GM21381 (cell line): ENCODE measurements around the gene LAMP1.
"Not testable (repeated sequence)": the region's sequence is repeated elsewhere in the genome, so short reads cannot be mapped to it uniquely, and the experiment has no call there.

Source experiments
- ATAC-seq: cut with Tn5 transposase; IDR thresholded peaks from one replicate; pipeline ENCODE4 v1.9.1; 2021; ENCODE audit warnings: mild to moderate bottlenecking, moderate library complexity; ENCODE audit not compliant: unreplicated experiment

Gene LAMP1

GRCh38 chr13:113295776-113296175 is 1.3 kb upstream of the LAMP1 start:
- ATAC-seq: no peak

- ATAC-seq: peak; percentile 27
Observed at GRCh38 chr13:113297370-113298042, 467 bp downstream of the LAMP1 start.

DNA sequence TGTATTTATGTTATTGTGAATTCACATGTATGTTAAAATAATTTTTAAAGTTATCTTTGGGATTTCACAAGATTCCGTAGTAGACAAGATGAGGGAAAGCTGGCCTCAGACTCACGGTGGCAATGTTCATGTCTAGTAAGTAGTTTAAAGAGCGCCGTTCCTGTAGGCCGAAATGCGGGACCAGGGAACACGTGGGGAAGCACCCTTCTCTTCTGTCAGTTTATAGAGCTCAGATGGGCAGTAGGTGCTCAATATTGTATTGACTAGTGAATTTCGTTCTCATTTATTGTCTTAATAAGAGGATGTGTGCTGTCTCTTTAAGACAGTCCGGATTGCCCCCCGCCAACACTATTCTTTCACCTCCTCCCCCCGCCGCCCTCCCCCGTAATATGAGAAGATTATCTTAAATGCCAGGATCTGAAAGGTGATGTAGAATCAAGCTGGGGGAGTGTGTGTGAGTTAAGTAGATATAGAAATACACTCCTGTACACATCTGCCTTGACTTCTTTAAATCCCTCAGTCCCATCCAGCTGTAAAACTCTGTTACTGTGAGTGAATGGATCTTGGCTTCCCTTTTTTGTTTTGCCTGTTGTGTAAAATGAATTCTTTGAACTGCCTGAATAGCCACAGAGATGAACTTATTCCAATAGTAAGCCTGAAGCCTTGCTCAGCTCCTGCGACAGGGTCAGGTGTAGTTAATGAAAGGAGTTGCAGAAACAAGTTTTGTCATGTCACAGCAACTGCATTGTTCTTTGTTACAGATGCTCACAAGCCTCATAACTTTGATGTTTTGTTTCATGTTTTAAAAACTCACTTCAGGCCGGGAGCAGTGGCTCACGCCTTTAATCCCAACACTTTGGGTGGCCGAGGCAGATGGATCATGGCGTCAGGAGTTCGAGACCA is 1.3 kb downstream of the LAMP1 start:
- no peak for ATAC-seq

- no peak for ATAC-seq
Observed at GRCh38 chr13:113299951-113300350, 2.9 kb downstream of the LAMP1 start.

DNA sequence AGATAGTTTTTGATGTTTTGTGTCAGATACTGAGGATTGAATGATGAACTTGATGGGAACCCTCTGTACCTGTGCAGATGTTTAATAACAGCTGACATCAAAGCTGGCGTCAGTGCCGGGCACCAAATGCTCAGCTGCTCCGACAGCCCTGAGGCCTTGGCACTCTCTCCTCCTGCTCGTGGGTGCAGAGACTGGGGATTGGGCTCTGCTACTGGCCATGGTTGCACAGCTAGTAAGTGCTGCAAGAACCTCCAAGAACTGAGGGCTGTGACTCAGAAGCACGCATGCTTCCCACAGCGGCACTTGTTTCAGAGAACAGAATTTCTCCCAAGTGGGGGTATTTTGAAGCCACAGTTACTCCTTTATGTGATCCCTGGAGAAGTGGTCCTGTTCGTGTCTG is 5.9 kb downstream of the LAMP1 start:
- ATAC-seq: no peak

GRCh38 chr13:113304121-113304520 is 7.1 kb downstream of the LAMP1 start:
- ATAC-seq: no peak

GRCh38 chr13:113305208-113305607 is 8.2 kb downstream of the LAMP1 start:
- ATAC-seq: no peak

DNA sequence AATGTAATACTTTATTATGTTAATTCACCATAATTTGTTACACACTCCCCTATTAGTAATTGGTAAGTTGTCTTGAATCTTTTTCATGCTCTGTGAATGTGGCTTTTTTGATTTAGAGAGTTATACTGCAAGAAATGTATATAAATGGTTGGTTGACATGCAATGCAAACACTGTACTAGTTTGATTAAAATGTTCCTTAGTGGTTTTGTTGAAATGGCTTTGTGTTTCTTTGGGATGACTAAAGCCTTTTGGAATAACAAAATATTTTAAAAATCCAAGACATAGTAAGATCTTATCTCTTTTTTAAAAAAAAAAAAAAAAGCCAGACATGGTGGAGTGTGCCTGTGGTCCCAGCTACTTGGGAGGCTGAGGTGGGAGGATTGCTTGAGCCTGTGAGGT is 10.5 kb downstream of the LAMP1 start:
- no peak for ATAC-seq

DNA sequence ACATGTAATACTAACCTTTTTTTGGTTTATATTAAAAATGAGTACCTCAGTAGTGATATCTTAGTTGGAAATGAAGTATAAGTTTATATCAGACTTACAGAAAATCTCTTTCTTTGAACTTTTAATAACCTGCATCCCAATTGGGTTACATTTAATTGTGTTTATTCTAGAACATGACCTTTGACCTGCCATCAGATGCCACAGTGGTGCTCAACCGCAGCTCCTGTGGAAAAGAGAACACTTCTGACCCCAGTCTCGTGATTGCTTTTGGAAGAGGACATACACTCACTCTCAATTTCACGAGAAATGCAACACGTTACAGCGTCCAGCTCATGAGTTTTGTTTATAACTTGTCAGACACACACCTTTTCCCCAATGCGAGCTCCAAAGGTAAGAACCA is 12.4 kb downstream of the LAMP1 start:
- no peak for ATAC-seq

DNA sequence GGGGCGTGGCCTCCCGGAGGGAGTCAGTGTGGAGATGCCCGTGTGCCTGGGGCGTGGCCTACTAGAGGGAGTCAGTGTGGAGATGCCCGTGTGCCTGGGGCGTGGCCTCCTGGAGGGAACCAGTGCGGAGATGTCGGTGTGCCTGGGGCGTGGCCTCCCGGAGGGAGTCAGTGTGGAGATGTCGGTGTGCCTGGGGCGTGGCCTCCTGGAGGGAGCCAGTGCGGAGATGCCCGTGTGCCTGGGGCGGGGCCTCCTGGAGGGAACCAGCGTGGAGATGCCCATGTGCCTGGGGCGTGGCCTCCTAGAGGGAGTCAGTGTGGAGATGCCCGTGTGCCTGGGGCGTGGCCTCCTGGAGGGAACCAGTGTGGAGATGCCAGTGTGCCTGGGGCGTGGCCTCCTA is 17.1 kb downstream of the LAMP1 start:
- ATAC-seq: not testable (repeated sequence)

- ATAC-seq: not testable (repeated sequence)
Observed at GRCh38 chr13:113314895-113315470, 17.9 kb downstream of the LAMP1 start.

DNA sequence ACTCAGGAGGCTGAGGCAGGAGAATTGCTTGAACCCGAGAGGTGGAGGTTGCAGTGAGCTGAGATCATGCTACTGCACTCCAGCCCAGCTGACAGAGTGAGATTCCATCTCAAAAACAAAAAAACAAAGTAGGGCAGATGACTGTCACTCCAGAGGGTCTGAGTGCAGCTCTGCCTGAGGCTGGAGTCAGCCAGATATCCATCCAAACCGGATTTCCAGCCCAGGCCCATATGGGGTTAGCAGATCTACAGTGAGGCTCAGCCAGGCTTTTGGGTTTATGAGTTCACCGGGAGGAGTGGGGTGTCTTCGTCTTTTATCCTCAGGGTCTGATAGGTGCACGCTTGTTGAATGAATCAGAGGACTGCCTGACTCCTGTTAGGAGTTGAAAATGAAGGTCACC is 19.0 kb downstream of the LAMP1 start:
- no peak for ATAC-seq

- no peak for ATAC-seq
Observed at GRCh38 chr13:113317031-113317430, 20.0 kb downstream of the LAMP1 start.

GRCh38 chr13:113318956-113319355 is 21.9 kb downstream of the LAMP1 start:
- no peak for ATAC-seq

DNA sequence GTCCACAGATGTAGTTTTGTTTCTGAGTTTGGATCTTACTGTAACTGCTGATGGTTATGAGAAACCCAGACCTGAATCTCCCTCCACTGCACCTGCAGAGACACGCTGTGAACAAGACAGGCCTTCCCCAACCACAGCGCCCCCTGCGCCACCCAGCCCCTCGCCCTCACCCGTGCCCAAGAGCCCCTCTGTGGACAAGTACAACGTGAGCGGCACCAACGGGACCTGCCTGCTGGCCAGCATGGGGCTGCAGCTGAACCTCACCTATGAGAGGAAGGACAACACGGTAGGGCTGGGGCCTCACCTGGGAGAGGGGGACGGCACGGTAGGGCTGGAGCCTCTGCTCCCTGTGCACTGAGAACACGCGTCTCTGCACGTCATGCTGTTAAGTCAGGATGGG is 22.3 kb downstream of the LAMP1 start:
- ATAC-seq: no peak

DNA sequence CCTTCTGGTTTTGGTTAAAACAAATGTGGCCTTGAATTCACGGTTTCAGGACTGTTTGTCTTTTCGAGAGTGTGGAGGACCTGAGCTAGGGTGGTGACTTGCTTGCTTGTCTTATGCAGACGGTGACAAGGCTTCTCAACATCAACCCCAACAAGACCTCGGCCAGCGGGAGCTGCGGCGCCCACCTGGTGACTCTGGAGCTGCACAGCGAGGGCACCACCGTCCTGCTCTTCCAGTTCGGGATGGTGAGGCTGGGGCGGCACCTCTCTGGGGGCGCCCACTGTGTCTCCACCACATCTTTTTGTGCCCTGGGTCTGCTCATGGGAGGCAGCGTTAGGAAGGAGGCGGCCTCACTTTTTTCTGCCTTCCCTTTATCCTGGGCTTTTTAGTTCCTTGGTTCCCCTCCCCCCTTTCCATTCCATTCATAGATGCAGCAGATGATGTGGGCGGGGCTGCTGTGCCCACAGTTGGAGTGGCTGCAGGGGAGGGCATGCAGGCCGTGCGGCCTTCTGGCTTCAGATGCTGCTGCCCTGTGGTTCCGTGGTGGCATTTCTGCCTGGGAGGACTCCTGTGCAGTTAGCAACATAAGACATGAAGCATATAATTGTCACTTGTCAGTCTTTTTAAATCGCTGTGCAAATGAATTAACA is 23.3 kb downstream of the LAMP1 start:
- no peak for ATAC-seq

DNA sequence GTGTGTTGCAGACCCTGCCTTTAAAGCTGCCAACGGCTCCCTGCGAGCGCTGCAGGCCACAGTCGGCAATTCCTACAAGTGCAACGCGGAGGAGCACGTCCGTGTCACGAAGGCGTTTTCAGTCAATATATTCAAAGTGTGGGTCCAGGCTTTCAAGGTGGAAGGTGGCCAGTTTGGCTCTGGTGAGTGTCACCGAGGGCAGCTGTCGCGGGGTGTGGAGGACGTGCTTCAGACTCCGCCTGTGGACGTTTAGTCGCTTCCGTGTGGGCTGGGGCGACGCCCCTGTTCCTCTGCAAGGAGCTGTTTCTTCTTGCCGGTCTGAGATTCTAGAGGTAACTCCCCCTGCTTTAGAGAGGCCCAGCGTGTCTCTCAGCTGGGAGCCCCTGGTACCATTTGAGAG is 24.5 kb downstream of the LAMP1 start:
- no peak for ATAC-seq

GRCh38 chr13:113322043-113322461 is 25.0 kb downstream of the LAMP1 start:
- no peak for ATAC-seq

GRCh38 chr13:113322890-113323651 is 26.0 kb downstream of the LAMP1 start:
- ATAC-seq: no peak

GRCh38 chr13:113323869-113324268 is 26.8 kb downstream of the LAMP1 start:
- no peak for ATAC-seq

DNA sequence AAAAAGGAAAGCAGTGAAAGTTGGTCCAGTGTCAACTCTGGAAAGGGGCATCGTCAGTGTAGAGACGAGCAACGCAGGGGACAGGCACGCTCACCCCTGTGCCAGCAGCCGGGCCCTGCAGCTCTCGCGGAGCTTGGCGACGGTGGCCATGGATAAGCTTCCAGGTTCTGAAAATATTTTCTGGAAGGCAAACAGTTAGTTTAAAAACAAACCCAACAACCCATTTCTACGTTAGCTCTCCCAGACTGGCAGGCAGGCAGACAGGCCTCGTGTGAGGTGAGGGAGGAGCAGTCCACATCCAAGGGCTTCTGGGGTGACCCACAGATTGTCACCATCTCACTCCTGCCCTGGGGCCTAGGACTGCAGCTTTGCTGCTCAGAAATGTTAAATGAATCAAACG is 27.4 kb downstream of the LAMP1 start:
- no peak for ATAC-seq
